GM12801 (cell line): ENCODE measurements around the gene LMAN2.

Experiments
- CTCF ChIP-seq: IDR thresholded peaks from one replicate; pipeline ENCODE4 v1.5.1; 2011; ENCODE audit warnings: control low read depth; ENCODE audit not compliant: insufficient read length; ENCODE audit errors: extremely low read depth

Gene LMAN2

GRCh38 chr5:177349362-177349647 is 2.2 kb downstream of the LMAN2 start:
- TF ChIP-seq CTCF: no peak

- TF ChIP-seq CTCF: no peak
Observed at GRCh38 chr5:177347699-177348098, 3.8 kb downstream of the LMAN2 start.

GRCh38 chr5:177346820-177347219 is 4.6 kb downstream of the LMAN2 start:
- TF ChIP-seq CTCF: no peak

GRCh38 chr5:177344891-177345290 is 6.6 kb downstream of the LMAN2 start:
- no peak for TF ChIP-seq CTCF

- TF ChIP-seq CTCF: no peak
Observed at GRCh38 chr5:177343777-177344176, 7.7 kb downstream of the LMAN2 start.

GRCh38 chr5:177339107-177339638 is 12.3 kb downstream of the LMAN2 start:
- no peak for TF ChIP-seq CTCF

- no peak for TF ChIP-seq CTCF
Observed at GRCh38 chr5:177338251-177339106, 13.0 kb downstream of the LMAN2 start.
